ENCODE measurements around the gene TACC3.

Gene TACC3

GRCh38 chr4:1771555-1772305 lies 50.4 kb downstream of the TACC3 start:
- DNase-seq (ENCODE audit: low read depth in 3 of 3, low spot score in 1 of 3), result no peak

- no peak for DNase-seq (ENCODE audit: low read depth in 3 of 3, low spot score in 1 of 3)
Observed at GRCh38 chr4:1772853-1773538, 51.7 kb downstream of the TACC3 start.

- DNase-seq (ENCODE audit: low read depth in 3 of 3, low spot score in 1 of 3), result no peak
Observed at GRCh38 chr4:1773754-1774153, 52.4 kb downstream of the TACC3 start.

- DNase-seq (ENCODE audit: low read depth in 3 of 3, low spot score in 1 of 3), result no peak
Observed at GRCh38 chr4:1775731-1776500, 54.6 kb downstream of the TACC3 start.

- DNase-seq (ENCODE audit: low read depth in 3 of 3, low spot score in 1 of 3), result no peak
Observed at GRCh38 chr4:1776521-1777161, 55.3 kb downstream of the TACC3 start.

- DNase-seq (ENCODE audit: low read depth in 3 of 3, low spot score in 1 of 3), result no peak
Observed at GRCh38 chr4:1777822-1778641, 56.7 kb downstream of the TACC3 start.

- no peak for DNase-seq (ENCODE audit: low read depth in 3 of 3, low spot score in 1 of 3)
Observed at GRCh38 chr4:1778642-1779392, 57.5 kb downstream of the TACC3 start.

GRCh38 chr4:1779588-1780382 lies 58.5 kb downstream of the TACC3 start:
- DNase-seq (ENCODE audit: low read depth in 3 of 3, low spot score in 1 of 3), result no peak

GRCh38 chr4:1780435-1780834 lies 59.1 kb downstream of the TACC3 start:
- no peak for DNase-seq (ENCODE audit: low read depth in 3 of 3, low spot score in 1 of 3)

- DNase-seq (ENCODE audit: low read depth in 3 of 3, low spot score in 1 of 3), result no peak
Observed at GRCh38 chr4:1783015-1783414, 61.7 kb downstream of the TACC3 start.

GRCh38 chr4:1783970-1784369 lies 62.6 kb downstream of the TACC3 start:
- DNase-seq (ENCODE audit: low read depth in 3 of 3, low spot score in 1 of 3), result no peak

- no peak for DNase-seq (ENCODE audit: low read depth in 3 of 3, low spot score in 1 of 3)
Observed at GRCh38 chr4:1784395-1784788, 63.1 kb downstream of the TACC3 start.

- no peak for DNase-seq (ENCODE audit: low read depth in 3 of 3, low spot score in 1 of 3)
Observed at GRCh38 chr4:1784789-1785591, 63.7 kb downstream of the TACC3 start.

- DNase-seq (ENCODE audit: low read depth in 3 of 3, low spot score in 1 of 3), result no peak
Observed at GRCh38 chr4:1785592-1785991, 64.3 kb downstream of the TACC3 start.

GRCh38 chr4:1786544-1787362 lies 65.4 kb downstream of the TACC3 start:
- no peak for DNase-seq (ENCODE audit: low read depth in 3 of 3, low spot score in 1 of 3)

GRCh38 chr4:1787411-1788077 lies 66.2 kb downstream of the TACC3 start:
- DNase-seq (ENCODE audit: low read depth in 3 of 3, low spot score in 1 of 3), result no peak
